ENCODE results near the gene CD82.

Gene CD82

GRCh38 chr11:44617671-44618461, 52.4 kb downstream of the CD82 start:
- Mint-ChIP-seq H3K27ac (peak overlapping the region; percentile 42), H3K4me1 (peaks cover 85% of the 10 kb centered on the region), H3K36me3 (peaks cover 88% of the 10 kb centered on the region), H3K27me3 (no peaks in the 10 kb centered on the region), H3K4me3 (no peak overlapping the region), H3K9me3 (no peaks in the 10 kb centered on the region)
- no peak for ATAC-seq

GRCh38 chr11:44618561-44619425, 53.3 kb downstream of the CD82 start:
- Mint-ChIP-seq H3K36me3 (peaks cover 79% of the 10 kb centered on the region), H3K4me1 (peaks cover 85% of the 10 kb centered on the region), H3K4me3 (no peak overlapping the region), H3K27ac (peak overlapping the region; percentile 42), H3K27me3 (no peaks in the 10 kb centered on the region), H3K9me3 (no peaks in the 10 kb centered on the region)
- ATAC-seq: no peak

GRCh38 chr11:44620328-44620725, 54.9 kb downstream of the CD82 start:
- H3K36me3 Mint-ChIP-seq: peaks cover 63% of the 10 kb centered on the region
- peaks cover 85% of the 10 kb centered on the region for H3K4me1 Mint-ChIP-seq
- H3K4me3 Mint-ChIP-seq: no peak overlapping the region

GRCh38 chr11:44621140-44621681, 55.7 kb downstream of the CD82 start:
- peak; percentile 24 for ATAC-seq
- H3K36me3 Mint-ChIP-seq: peaks cover 54% of the 10 kb centered on the region

More at GRCh38 chr11:44620328-44620725, 54.9 kb downstream of the CD82 start:
- Mint-ChIP-seq H3K27me3 (no peaks in the 10 kb centered on the region), H3K27ac (peak overlapping the region; percentile 47), H3K9me3 (no peaks in the 10 kb centered on the region)
- no peak for ATAC-seq

GRCh38 chr11:44621784-44622183, 56.3 kb downstream of the CD82 start:
- peaks cover 79% of the 10 kb centered on the region for H3K4me1 Mint-ChIP-seq
- peak overlapping the region; percentile 78 for H3K27ac Mint-ChIP-seq
- no peak for ATAC-seq
- no peaks in the 10 kb centered on the region for H3K9me3 Mint-ChIP-seq
- peaks cover 53% of the 10 kb centered on the region for H3K36me3 Mint-ChIP-seq
- H3K4me3 Mint-ChIP-seq: no peak overlapping the region
- H3K27me3 Mint-ChIP-seq: no peaks in the 10 kb centered on the region

More at GRCh38 chr11:44621140-44621681, 55.7 kb downstream of the CD82 start:
- Mint-ChIP-seq H3K4me3 (no peak overlapping the region), H3K4me1 (peaks cover 85% of the 10 kb centered on the region), H3K27ac (peak overlapping the region; percentile 47), H3K27me3 (no peaks in the 10 kb centered on the region), H3K9me3 (no peaks in the 10 kb centered on the region)

GRCh38 chr11:44622190-44622650, 56.8 kb downstream of the CD82 start:
- Mint-ChIP-seq H3K27me3 (no peaks in the 10 kb centered on the region), H3K27ac (peak overlapping the region; percentile 78), H3K36me3 (peaks cover 49% of the 10 kb centered on the region), H3K4me1 (peaks cover 75% of the 10 kb centered on the region), H3K9me3 (no peaks in the 10 kb centered on the region), H3K4me3 (no peak overlapping the region)
- no peak for ATAC-seq

GRCh38 chr11:44622721-44623258, 57.3 kb downstream of the CD82 start:
- Mint-ChIP-seq H3K27ac (peak overlapping the region; percentile 78), H3K9me3 (no peaks in the 10 kb centered on the region), H3K4me3 (no peak overlapping the region), H3K4me1 (peaks cover 73% of the 10 kb centered on the region), H3K36me3 (peaks cover 46% of the 10 kb centered on the region), H3K27me3 (no peaks in the 10 kb centered on the region)
- ATAC-seq: peak; percentile 28

- Mint-ChIP-seq H3K4me3 (no peak overlapping the region), H3K27ac (peak overlapping the region; percentile 78), H3K27me3 (no peaks in the 10 kb centered on the region), H3K36me3 (peaks cover 40% of the 10 kb centered on the region), H3K9me3 (no peaks in the 10 kb centered on the region), H3K4me1 (peaks cover 69% of the 10 kb centered on the region)
- peak; percentile 42 for ATAC-seq
Observed at GRCh38 chr11:44623341-44623730, 57.9 kb downstream of the CD82 start.

- ATAC-seq: no peak
- Mint-ChIP-seq H3K4me1 (peaks cover 68% of the 10 kb centered on the region), H3K4me3 (no peak overlapping the region), H3K27ac (peak overlapping the region; percentile 78), H3K36me3 (peaks cover 35% of the 10 kb centered on the region), H3K9me3 (no peaks in the 10 kb centered on the region), H3K27me3 (no peaks in the 10 kb centered on the region)
Observed at GRCh38 chr11:44623731-44624491, 58.4 kb downstream of the CD82 start.

- Mint-ChIP-seq H3K27ac (peak overlapping the region; percentile 78), H3K27me3 (no peaks in the 10 kb centered on the region), H3K4me3 (no peak overlapping the region), H3K36me3 (peaks cover 28% of the 10 kb centered on the region), H3K9me3 (no peaks in the 10 kb centered on the region), H3K4me1 (peaks cover 63% of the 10 kb centered on the region)
- ATAC-seq: no peak
Observed at GRCh38 chr11:44624761-44625221, 59.3 kb downstream of the CD82 start.

GRCh38 chr11:44625759-44626523, 60.5 kb downstream of the CD82 start:
- Mint-ChIP-seq H3K27me3 (peaks cover 8% of the 10 kb centered on the region), H3K27ac (no peak overlapping the region), H3K9me3 (no peaks in the 10 kb centered on the region), H3K36me3 (peaks cover 16% of the 10 kb centered on the region), H3K4me1 (peaks cover 52% of the 10 kb centered on the region), H3K4me3 (no peak overlapping the region)
- ATAC-seq: no peak

GRCh38 chr11:44626645-44627044, 61.2 kb downstream of the CD82 start:
- no peaks in the 10 kb centered on the region for H3K9me3 Mint-ChIP-seq
- H3K27ac Mint-ChIP-seq: no peak overlapping the region
- H3K36me3 Mint-ChIP-seq: peaks cover 10% of the 10 kb centered on the region
- no peak overlapping the region for H3K4me3 Mint-ChIP-seq
- H3K27me3 Mint-ChIP-seq: peaks cover 11% of the 10 kb centered on the region
- peaks cover 45% of the 10 kb centered on the region for H3K4me1 Mint-ChIP-seq
- ATAC-seq: no peak

GRCh38 chr11:44627165-44627789, 61.8 kb downstream of the CD82 start:
- Mint-ChIP-seq H3K9me3 (no peaks in the 10 kb centered on the region), H3K4me1 (peaks cover 39% of the 10 kb centered on the region)

More at GRCh38 chr11:44627165-44627789, 61.8 kb downstream of the CD82 start:
- no peak overlapping the region for H3K27ac Mint-ChIP-seq
- H3K4me3 Mint-ChIP-seq: no peak overlapping the region
- no peak for ATAC-seq
- peaks cover 16% of the 10 kb centered on the region for H3K27me3 Mint-ChIP-seq
- peaks cover 4% of the 10 kb centered on the region for H3K36me3 Mint-ChIP-seq
